GM21737 (cell line): ENCODE measurements around the gene C13orf46.

Source experiments
- ATAC-seq: cut with Tn5 transposase; IDR thresholded peaks from one replicate; pipeline ENCODE4 v1.9.1; 2021; ENCODE audit warnings: mild to moderate bottlenecking, moderate library complexity; ENCODE audit not compliant: unreplicated experiment

The C13orf46 gene

GRCh38 chr13:114010401-114011101 lies 36.7 kb upstream of the C13orf46 start:
- ATAC-seq = no peak

GRCh38 chr13:114009590-114010400 lies 35.9 kb upstream of the C13orf46 start:
- ATAC-seq = no peak

DNA sequence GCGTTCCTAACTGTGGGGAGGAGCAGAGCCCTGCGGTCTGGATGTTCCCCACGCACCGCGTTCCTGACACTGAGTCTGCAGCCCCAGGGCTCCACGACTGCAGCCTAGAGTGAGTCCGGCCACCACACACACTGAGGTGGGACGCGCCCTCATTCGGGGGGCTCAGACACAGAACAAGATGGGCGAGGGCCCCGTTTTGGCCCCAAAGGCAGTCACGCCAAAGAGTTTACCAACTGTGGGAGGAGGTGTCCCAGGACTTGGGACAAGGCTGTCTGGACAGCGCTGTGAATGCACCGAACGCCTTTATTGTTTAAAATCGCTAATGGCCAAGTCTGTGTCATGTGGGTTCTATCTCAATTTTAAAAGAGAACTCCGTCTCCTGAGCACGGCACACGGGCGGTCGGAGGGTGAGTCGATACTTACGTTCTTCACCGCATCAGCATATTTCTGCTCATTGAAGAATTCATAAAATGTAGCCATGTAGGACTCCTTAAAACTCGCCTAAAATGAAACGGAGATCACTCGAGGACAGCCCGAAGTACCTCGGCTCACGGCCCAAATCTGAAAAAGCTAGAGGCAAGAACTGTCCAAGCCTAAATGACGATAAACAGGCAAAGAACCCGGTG lies 35.2 kb upstream of the C13orf46 start:
- no peak for ATAC-seq

- ATAC-seq = no peak
Measured at GRCh38 chr13:114007566-114007965, 33.7 kb upstream of the C13orf46 start.

DNA sequence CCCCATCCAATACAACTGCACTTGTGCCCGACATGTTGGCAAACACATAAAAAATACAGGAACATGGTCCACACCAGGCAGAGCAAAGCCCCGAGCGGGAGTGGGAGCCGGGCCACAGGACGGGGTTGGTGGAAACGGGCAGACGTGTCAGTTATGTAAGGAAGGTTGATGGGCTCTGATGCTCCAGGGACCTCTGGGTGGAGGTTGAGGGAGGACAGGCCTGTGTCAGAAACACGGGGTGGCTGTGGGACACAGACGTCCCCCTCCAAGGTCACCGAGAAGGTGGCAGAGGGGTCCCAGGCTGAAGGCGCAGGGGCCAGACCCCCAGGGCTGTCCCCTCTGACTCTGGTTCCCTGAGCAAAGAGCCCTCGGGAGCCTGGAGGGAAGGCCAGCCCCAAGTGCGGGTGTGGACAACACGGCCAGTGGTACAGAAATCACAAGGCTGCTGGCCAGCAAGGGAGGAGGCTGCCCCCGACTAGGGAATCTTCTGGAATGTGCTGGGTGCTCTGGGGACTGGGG lies 31.4 kb upstream of the C13orf46 start:
- ATAC-seq = no peak

DNA sequence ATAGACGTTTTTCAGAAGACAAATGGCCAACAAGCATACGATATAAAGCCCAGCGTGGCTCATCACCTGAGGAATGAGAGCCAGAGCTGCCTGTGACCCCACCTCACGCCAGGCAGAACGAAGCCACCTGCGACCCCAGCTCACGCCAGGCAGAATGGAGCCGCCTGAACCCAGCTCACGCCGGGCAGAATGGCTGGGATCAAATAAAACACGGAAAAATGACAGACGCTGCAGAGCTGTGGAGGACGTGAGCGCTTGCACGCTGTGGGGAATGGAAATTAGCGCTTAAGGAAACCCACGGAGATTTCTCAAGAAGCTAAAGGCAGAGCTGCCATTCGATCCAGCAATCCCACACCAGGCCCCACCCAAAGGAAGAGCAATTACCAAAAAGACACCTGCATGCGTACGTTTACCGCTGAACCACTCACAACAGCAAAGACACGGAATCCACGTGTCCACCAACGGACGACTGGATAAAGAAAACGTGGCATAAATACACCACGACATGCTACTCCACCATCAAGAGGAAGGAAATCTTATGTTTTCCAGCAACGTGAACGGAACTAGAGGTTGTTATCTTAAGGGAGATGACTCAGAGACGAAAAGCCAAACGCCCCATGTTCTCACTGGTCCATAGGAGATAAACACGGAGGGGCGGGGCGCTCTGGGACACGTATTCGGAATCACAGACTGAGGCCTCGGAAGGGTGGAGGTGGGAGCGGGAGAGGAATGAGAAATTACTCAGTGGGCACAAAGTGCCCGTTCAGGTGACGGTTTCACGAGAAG lies 30.7 kb upstream of the C13orf46 start:
- no peak for ATAC-seq

DNA sequence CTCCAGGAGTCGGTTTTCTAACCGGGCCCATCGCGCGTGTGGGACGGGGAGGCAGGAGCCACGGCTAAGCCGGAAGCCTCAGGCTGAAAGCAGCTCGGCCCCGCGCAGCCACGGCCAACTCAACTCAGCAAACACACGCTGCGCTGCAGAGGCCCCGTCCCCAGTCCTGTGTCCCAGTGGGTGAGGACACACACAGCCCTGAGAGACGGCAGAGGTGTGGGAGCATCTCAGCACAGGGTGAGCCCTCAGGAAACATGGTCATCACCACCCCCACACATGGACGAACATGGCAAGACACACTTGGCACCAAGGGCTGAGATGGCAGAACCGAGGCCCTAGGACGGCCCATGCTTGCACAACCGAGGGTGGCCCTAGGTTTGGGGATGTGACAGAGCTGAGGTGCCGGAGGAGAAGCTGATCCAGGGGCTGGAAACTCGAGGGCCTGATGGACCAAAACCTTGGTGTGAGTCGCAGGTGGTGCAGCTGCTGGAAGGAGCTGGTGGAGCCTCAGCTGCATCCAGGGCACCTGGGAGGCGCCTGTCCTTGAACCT lies 29.0 kb upstream of the C13orf46 start:
- ATAC-seq = no peak

GRCh38 chr13:114002009-114002544 lies 28.2 kb upstream of the C13orf46 start:
- no peak for ATAC-seq

DNA sequence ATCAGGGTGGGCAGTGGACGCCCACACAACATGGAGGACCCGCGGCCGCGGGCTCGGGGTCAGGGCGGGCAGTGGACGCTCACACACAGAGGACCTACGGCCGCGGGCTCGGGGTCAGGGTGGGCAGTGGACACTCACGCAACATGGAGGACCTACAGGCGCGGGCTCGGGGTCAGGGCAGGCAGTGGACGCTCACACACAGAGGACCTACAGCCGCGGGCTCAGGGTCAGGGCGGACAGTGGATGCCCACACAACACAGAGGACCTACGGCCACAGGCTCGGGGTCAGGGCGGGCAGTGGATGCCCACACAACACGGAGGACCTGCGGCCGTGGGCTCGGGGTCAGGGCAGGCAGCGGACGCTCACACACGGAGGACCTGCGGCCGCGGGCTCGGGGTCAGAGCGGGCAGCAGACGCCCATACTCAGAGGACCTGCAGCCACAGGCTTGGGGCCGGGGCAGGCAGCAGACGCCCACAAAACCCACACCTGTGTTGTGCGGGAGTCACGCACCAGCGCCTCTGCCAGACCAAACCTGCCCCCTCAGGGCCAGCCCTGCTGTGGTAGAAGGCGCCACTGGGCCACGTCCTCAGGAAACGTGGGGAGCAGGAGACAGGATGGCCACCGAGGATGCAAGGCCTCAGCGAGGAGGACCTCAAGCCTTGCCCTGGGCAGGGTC lies 27.6 kb upstream of the C13orf46 start:
- no peak for ATAC-seq

- ATAC-seq = no peak
Measured at GRCh38 chr13:114000151-114001040, 26.5 kb upstream of the C13orf46 start.

GRCh38 chr13:113999618-113999910 lies 25.7 kb upstream of the C13orf46 start:
- no peak for ATAC-seq

GRCh38 chr13:113998781-113999617 lies 25.1 kb upstream of the C13orf46 start:
- ATAC-seq = no peak

DNA sequence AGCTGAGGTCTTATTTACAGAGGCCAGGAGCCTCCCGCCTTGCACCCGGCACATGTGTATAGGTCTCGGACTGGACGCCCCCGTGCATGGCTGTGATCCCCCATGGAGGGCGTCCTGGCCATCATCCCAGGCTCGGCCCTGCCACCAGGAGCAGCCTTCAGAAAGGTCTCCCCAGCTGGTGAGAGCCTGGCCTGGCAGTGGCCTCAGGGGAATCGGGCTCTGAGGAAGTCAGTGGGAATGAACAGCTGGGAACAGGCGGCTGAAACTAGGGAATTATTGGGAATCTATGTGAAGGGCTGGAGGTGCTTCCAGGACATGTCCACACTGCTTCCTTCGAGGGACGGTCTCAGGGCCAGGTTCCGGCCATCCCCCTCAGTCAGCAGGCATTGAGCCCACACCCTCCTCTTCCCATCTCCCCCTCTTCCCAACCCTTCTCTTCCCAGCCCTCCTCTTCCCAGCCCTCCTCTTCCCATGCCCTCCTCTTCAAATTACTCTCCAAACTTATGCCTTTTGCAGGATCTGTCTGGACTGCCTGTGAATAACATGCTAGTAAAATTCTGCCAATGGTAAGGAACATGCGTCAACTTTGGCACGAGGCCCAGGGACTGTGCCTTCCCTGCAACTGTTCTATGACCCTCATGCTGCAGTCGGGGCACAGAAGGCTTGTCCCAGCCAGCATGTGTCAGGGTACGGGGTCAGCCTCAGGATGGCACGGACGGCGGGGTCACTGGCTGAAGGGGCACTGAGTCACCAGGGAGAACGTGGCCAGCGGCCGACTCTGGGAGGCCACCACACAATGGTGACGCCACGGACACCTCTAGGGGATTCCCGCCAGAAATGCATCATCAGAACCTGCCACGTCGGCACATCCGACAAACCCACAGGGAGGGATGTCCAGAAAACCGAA lies 24.2 kb upstream of the C13orf46 start:
- ATAC-seq = no peak

GRCh38 chr13:113996912-113997745 lies 23.3 kb upstream of the C13orf46 start:
- ATAC-seq = no peak

DNA sequence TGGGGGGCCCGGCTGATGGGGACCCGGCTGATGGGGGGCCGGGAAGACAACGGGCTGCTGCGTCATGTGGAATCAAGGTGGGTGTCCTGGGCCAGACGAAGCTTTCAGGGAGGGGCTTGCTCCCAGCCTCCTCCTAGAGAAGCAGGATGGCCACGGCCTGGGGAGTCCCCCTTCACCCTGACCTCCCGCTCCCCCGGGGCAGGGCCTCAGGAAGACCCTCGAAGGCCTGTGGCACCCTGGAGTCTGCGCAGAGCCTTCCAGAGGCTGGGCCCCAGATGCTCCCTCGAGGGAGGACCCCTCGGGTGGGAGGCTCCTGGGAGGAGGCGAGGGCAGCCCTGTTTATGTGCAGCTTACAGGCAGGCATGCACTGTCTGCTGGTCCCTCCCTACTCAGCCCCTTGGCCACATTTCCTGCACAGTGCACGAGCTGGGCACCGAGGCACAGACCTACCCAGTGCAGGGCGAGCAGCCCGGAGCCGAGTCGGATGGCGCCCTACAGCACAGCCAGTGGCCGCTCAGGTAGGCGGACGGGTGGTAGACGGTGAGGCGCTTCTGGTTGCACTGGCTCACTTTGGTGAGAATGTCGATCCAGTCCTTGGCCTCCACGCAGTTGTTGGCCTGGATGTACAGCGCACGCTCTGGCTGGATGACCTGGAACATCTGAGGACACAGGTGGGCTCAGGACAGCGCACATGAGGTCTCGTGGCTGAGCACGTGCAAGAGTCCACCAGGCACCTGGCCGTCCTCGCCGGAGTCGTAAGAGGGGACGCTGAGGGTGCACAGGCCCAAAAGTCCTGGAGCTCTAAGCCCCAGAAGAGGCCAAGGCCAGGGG lies 22.4 kb upstream of the C13orf46 start:
- ATAC-seq = no peak
